Measurements from ENCODE around the gene TMEM50B. TPM values are rescaled to one million over a fixed set of nuclear protein-coding genes. Genes with fewer than 3 reads are reported as not detected.

Gene TMEM50B
- total RNA-seq, 2 donors from 2014 or later: 51.4 to 79.9 TPM

- DNase-seq (ENCODE audit: low spot score): no peak
- no peak for ATAC-seq (ENCODE audit: insufficient number of reproducible peaks, low FRiP score, low read depth)
- TF ChIP-seq CTCF (IDR thresholded peaks at IDR 0.05): no peak
- Histone ChIP-seq H3K36me3 (no peaks in the 10 kb centered on the region), H3K4me3 (peak overlapping the region; percentile 77), H3K27me3 (replicated peaks; ENCODE audit: insufficient read depth) (no peaks in the 10 kb centered on the region), H3K9me3 (no peaks in the 10 kb centered on the region), H3K27ac (peak overlapping the region; percentile 55 to 68), H3K4me1 (ENCODE audit: control insufficient read depth in 1 of 2, low read depth in 2 of 2) (no peaks in the 10 kb centered on the region)
These were observed 11.2 kb upstream of the TMEM50B start for GRCh38 chr21:33490991-33491372.

- no peak overlapping the region for H3K4me3 ChIP-seq
- no peak for TF ChIP-seq CTCF (IDR thresholded peaks at IDR 0.05)
These were observed 9.2 kb upstream of the TMEM50B start for GRCh38 chr21:33488936-33489335.

GRCh38 chr21:33487996-33488395 is 8.2 kb upstream of the TMEM50B start:
- no peak overlapping the region for H3K4me3 ChIP-seq
- no peaks in the 10 kb centered on the region for H3K36me3 ChIP-seq
- no peak for ATAC-seq (ENCODE audit: insufficient number of reproducible peaks, low FRiP score, low read depth)
- no peaks in the 10 kb centered on the region for H3K9me3 ChIP-seq
- no peak for TF ChIP-seq CTCF (IDR thresholded peaks at IDR 0.05)
- no peaks in the 10 kb centered on the region for H3K4me1 ChIP-seq (ENCODE audit: control insufficient read depth in 1 of 2, low read depth in 2 of 2)
- no peak overlapping the region for H3K27ac ChIP-seq
- DNase-seq (ENCODE audit: low spot score): no peak
- H3K27me3 ChIP-seq (replicated peaks; ENCODE audit: insufficient read depth): no peaks in the 10 kb centered on the region

More at GRCh38 chr21:33488936-33489335, 9.2 kb upstream of the TMEM50B start:
- Histone ChIP-seq H3K27me3 (replicated peaks; ENCODE audit: insufficient read depth) (no peaks in the 10 kb centered on the region), H3K4me1 (ENCODE audit: control insufficient read depth in 1 of 2, low read depth in 2 of 2) (no peaks in the 10 kb centered on the region), H3K9me3 (no peaks in the 10 kb centered on the region), H3K27ac (no peak overlapping the region), H3K36me3 (no peaks in the 10 kb centered on the region)
- ATAC-seq (ENCODE audit: insufficient number of reproducible peaks, low FRiP score, low read depth) (no peak), DNase-seq (ENCODE audit: low spot score) (no peak)

- no peaks in the 10 kb centered on the region for H3K27me3 ChIP-seq (replicated peaks; ENCODE audit: insufficient read depth)
- TF ChIP-seq CTCF (IDR thresholded peaks at IDR 0.05): no peak
- no peak overlapping the region for H3K4me3 ChIP-seq
- DNase-seq (ENCODE audit: low spot score) (no peak), ATAC-seq (ENCODE audit: insufficient number of reproducible peaks, low FRiP score, low read depth) (no peak)
- H3K9me3 ChIP-seq: no peaks in the 10 kb centered on the region
- no peak overlapping the region for H3K27ac ChIP-seq
- no peaks in the 10 kb centered on the region for H3K36me3 ChIP-seq
- H3K4me1 ChIP-seq (ENCODE audit: control insufficient read depth in 1 of 2, low read depth in 2 of 2): peaks cover 11 to 16% of the 10 kb centered on the region in 2 donors
These were observed 1.7 kb upstream of the TMEM50B start for GRCh38 chr21:33481314-33481943.

- DNase-seq (ENCODE audit: low spot score) (no peak), ATAC-seq (ENCODE audit: insufficient number of reproducible peaks, low FRiP score, low read depth) (no peak)
- peak overlapping the region; percentile 94 for H3K4me3 ChIP-seq
- H3K27me3 ChIP-seq (replicated peaks; ENCODE audit: insufficient read depth): no peaks in the 10 kb centered on the region
- no peaks in the 10 kb centered on the region for H3K36me3 ChIP-seq
- peaks cover 11 to 16% of the 10 kb centered on the region in 2 donors for H3K4me1 ChIP-seq (ENCODE audit: control insufficient read depth in 1 of 2, low read depth in 2 of 2)
- no peaks in the 10 kb centered on the region for H3K9me3 ChIP-seq
- TF ChIP-seq CTCF (IDR thresholded peaks at IDR 0.05): no peak
- H3K27ac ChIP-seq: peak overlapping the region; percentile 93 to 96
These were observed 818 bp upstream of the TMEM50B start for GRCh38 chr21:33480481-33481103.
